ENCODE data around the gene GOLGA6C.
"Not testable (repeated sequence)": the region's sequence is repeated elsewhere in the genome, so short reads cannot be mapped to it uniquely, and the experiment has no call there.

The GOLGA6C gene

DNA sequence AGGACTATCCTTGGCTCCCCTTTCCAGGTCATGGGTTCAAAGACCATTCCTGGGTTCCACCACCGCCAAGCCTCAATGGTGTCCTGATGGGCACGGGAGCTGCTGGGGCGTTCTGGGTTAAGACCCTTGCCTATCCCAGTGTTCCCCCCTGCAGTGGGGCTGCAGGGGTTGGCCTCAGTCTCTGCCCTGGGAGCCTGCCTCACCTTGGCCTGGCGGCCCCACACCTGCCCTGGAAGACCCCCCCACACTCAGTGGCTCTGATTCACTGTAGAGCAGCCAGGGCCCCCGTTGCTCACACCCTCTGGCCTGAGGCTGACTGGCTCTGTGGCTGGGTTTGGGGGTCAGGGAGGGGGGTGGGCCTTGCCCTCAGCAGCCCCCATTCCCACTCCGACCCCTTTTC, 34.4 kb upstream of the GOLGA6C start:
- no peak overlapping the region for H3K27ac Mint-ChIP-seq

DNA sequence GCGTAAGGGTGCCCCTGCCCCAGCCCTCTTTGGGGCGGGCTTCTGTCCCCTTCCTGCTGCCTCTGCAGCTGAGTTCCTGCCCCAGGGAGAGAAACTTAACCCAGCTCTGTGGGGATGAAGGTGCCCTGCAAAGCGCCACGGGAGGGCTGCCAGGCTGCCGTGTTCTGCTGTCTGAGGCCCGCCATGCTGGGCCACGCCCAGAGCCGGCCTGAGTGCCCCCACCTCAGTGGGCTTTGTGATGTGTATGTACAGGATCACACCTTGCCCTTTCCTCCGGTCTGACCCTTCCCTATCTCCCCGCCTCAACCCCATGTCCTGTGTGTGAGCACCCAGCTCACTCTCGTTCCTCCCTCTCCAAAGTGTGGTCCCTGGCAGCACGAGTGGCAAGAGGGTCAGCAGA, 33.9 kb upstream of the GOLGA6C start:
- Mint-ChIP-seq H3K4me1 (ENCODE audit: low read depth) (no peaks in the 10 kb centered on the region), H3K9me3 (ENCODE audit: low read depth) (no peaks in the 10 kb centered on the region), H3K4me3 (no peak overlapping the region), H3K36me3 (no peaks in the 10 kb centered on the region), H3K27ac (no peak overlapping the region), H3K27me3 (no peaks in the 10 kb centered on the region)

More for the DNA sequence above, 34.4 kb upstream of the GOLGA6C start:
- no peak overlapping the region for H3K4me3 Mint-ChIP-seq
- H3K4me1 Mint-ChIP-seq (ENCODE audit: low read depth): no peaks in the 10 kb centered on the region
- no peaks in the 10 kb centered on the region for H3K9me3 Mint-ChIP-seq (ENCODE audit: low read depth)
- no peaks in the 10 kb centered on the region for H3K27me3 Mint-ChIP-seq
- no peaks in the 10 kb centered on the region for H3K36me3 Mint-ChIP-seq

DNA sequence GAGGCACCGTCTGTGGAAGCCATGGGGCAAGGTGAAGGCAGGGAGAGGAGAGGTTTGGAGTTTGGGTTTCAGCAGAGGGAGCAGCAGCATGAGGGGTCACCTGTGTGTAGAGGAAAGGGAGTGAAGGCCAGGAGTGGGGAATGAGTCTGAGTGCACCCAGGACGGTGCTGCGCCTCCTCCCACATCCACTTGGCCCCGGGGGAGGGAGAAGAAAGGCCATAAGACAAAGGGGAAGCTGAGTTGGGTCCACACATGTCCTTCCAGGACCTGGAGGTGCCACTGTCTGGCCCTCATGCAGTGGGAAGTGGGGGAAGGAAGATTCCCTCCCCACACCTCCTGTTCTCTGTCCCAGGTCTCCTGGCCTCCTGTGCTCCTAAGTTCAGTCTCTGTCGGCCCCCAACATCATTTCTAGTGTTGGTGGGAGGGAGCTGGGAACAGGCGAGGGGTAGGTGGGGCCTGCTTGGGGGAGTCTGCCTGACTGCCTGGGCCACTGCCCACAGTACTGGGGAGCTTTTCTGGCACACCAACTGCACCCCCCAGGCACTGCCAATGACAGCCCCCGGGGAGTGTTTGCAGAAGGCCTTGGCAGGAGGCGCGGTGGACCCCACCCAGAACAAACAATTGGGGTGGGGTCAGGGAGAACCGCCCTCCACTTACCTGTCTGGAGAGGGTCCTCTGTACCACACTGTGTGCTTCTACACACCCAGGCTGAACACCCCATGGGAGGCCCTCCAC, 32.9 kb upstream of the GOLGA6C start:
- H3K27ac Mint-ChIP-seq; H3K27me3 Mint-ChIP-seq; H3K4me1 Mint-ChIP-seq (ENCODE audit: low read depth); H3K36me3 Mint-ChIP-seq; H3K4me3 Mint-ChIP-seq; H3K9me3 Mint-ChIP-seq (ENCODE audit: low read depth): not testable (repeated sequence)

DNA sequence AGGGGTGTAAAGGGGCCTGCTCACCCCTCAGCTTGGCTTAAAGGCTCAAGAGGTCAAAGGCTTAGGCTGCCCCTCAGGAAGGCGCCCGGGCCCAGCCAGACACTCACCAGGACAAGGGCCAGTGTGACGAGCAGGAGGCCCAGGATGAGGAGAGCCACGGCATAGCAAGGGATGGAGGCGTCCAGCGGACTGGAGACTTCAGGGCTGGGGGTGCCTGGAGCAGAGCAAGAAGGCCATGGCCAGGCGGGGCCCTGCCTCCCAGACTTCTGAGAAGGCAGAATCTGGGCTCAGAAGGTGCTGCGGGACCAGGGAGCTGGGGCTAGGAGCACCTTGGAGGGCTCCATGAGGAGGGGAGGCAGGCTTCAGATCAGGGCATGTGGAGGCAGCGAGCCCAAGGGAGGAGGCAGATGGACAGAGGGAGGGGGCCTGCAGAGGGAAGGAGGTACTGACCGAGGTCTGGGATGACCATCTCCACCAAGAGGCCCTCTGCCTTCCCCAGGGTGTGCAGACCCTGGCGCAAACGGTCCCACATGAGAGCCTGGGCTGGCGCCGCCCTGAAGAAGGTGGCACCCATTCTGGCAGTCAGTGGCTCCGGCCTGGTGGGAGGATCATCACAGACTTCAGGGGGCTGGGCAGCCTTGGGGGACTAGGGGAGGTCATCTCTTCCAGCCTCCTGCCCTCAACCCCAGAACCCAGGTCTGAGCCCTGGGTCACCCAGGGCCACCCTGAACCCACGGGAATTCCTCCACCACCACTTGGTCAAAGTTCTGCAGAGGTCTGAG, 32.0 kb upstream of the GOLGA6C start:
- Mint-ChIP-seq H3K27me3 (no peaks in the 10 kb centered on the region), H3K9me3 (ENCODE audit: low read depth) (no peaks in the 10 kb centered on the region), H3K4me3 (no peak overlapping the region), H3K36me3 (no peaks in the 10 kb centered on the region), H3K4me1 (ENCODE audit: low read depth) (no peaks in the 10 kb centered on the region), H3K27ac (no peak overlapping the region)

DNA sequence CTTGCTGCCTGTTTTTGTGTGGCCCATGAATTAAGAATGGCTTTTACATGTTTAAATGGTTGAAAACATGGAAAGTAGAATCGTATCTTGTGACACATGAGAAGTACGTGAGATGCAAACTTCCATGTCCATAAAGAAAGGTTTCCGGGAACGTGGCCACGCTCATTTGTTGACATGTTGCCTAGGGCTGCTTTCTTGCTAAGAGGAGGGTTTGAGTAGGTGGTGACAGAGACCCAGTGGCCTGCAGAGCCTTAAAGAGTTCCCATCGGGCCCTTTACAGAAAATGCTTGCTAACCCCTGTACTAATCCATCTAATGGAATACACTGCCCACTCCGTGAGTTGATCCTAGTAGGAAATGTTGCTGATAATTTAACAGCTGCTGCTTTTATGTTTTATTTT, 31.0 kb upstream of the GOLGA6C start:
- not testable (repeated sequence) for H3K4me3 Mint-ChIP-seq; H3K27me3 Mint-ChIP-seq; H3K9me3 Mint-ChIP-seq (ENCODE audit: low read depth); H3K27ac Mint-ChIP-seq; H3K36me3 Mint-ChIP-seq; H3K4me1 Mint-ChIP-seq (ENCODE audit: low read depth)

DNA sequence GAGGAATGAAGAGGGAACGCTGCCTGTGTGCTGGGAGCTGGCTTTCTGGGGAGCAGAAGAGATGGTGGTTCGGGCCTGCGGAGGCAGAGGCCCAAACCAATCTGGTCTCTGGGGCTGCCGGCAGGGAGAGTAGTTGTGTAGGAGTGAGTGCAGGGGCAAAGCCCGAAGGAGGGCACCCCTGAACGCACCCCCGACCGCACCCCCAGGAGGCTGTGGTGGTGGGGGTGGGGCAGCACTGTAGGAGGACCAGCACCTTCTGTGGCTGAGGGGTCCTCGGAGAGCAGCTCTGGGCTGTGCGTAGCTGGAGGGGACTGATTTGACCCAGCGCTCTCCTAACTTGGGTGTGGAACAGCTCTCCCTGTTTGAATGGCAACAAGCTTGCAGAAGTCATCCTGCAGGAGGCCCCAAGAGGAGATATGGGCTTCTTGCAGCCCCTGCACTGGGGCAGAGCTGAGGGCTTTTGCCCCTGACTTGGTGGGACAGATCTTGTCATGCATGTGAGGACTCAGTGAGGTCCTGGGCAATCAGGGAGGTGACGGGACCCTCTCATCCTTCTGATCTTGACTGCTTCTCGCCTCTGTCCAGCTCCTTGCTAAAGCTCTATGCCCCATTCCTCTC, 30.4 kb upstream of the GOLGA6C start:
- no peak overlapping the region for H3K27ac Mint-ChIP-seq
- H3K27me3 Mint-ChIP-seq: peaks cover 7% of the 10 kb centered on the region
- H3K9me3 Mint-ChIP-seq (ENCODE audit: low read depth): no peaks in the 10 kb centered on the region
- H3K36me3 Mint-ChIP-seq: no peaks in the 10 kb centered on the region
- H3K4me3 Mint-ChIP-seq: no peak overlapping the region
- H3K4me1 Mint-ChIP-seq (ENCODE audit: low read depth): no peaks in the 10 kb centered on the region

DNA sequence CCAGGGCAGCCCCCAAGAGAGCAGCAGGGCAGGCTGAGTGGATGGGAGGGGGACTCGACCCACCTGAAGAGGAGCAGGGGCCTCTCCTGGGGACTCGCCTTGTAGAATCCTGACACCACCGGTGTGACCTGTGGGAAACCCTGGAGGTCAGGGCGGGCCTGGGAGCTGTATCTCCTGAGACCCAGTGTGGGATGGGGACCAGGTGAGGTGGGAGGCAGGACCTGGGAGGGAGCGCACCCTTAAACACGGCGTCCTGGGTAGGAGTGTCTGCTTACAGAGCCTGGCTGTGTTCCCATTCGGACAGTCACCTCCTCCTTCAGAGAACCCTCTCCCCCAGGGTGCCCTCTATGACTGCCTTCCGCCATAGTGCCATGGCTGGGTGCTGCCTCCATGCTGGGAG, 29.3 kb upstream of the GOLGA6C start:
- Mint-ChIP-seq H3K4me3 (no peak overlapping the region), H3K9me3 (ENCODE audit: low read depth) (no peaks in the 10 kb centered on the region), H3K27ac (no peak overlapping the region), H3K4me1 (ENCODE audit: low read depth) (no peaks in the 10 kb centered on the region), H3K36me3 (no peaks in the 10 kb centered on the region), H3K27me3 (peaks cover 7% of the 10 kb centered on the region)

DNA sequence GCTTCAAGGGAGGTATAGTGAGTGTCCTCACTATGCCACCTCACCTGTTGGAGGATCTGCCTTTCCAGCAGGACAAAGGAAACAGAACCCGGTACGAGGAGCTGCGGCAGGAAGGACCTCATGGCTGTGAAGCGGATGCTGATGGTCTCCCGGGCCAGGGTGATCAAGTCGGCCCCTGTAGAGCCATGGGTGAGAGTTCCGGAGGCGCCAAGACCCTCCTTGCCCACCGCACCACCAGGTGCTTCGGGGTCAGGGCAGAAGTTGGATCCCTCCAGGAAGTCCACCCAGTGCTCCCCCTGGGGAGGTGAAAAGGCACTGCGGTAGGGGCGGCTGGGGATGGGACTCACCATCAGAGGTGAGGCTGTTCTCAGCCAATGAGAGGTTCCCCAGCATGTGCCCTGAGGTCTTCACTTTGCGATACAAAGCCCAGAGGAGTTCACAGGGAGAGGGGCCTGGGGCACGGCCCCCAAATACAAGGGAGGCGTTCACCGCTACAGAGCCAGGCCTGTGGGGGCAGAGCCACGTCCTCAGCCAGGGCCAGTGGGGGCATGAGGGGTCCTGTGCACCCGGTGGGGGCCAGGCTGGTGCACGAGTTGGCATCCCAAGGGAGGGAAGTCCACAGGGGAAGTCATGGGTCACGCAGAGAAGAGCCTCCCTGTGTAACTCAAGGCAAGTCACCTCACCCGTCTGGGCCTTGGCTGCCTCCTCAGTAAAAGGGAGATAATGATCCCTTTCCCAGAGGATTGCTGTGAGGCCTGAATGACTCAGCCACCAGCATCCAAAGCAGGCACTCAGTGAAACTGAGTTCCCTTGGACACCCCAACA, 28.7 kb upstream of the GOLGA6C start:
- H3K4me3 Mint-ChIP-seq: no peak overlapping the region
- H3K27ac Mint-ChIP-seq: no peak overlapping the region
- no peaks in the 10 kb centered on the region for H3K9me3 Mint-ChIP-seq (ENCODE audit: low read depth)
- no peaks in the 10 kb centered on the region for H3K36me3 Mint-ChIP-seq
- peaks cover 7% of the 10 kb centered on the region for H3K27me3 Mint-ChIP-seq
- H3K4me1 Mint-ChIP-seq (ENCODE audit: low read depth): no peaks in the 10 kb centered on the region

DNA sequence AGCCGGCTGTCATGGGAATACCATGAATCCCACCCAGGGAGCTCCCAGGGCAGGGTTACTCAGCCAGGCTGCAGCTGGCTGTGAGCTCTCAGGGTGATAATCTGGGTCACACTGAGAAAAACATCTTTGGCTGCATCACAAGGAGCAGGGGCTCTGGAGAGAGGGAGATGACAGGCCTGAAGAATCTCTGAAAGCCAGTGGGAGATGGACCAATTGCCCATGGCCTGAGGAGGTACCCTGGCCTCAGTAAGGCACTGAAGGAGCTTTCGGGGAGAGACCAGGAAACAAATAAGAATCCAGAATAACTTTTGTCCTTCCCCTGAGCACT, 28.2 kb upstream of the GOLGA6C start:
- H3K4me1 Mint-ChIP-seq (ENCODE audit: low read depth): no peaks in the 10 kb centered on the region
- H3K9me3 Mint-ChIP-seq (ENCODE audit: low read depth): no peaks in the 10 kb centered on the region
- no peak overlapping the region for H3K27ac Mint-ChIP-seq
- no peak overlapping the region for H3K4me3 Mint-ChIP-seq
- no peaks in the 10 kb centered on the region for H3K36me3 Mint-ChIP-seq
- H3K27me3 Mint-ChIP-seq: peaks cover 9% of the 10 kb centered on the region

DNA sequence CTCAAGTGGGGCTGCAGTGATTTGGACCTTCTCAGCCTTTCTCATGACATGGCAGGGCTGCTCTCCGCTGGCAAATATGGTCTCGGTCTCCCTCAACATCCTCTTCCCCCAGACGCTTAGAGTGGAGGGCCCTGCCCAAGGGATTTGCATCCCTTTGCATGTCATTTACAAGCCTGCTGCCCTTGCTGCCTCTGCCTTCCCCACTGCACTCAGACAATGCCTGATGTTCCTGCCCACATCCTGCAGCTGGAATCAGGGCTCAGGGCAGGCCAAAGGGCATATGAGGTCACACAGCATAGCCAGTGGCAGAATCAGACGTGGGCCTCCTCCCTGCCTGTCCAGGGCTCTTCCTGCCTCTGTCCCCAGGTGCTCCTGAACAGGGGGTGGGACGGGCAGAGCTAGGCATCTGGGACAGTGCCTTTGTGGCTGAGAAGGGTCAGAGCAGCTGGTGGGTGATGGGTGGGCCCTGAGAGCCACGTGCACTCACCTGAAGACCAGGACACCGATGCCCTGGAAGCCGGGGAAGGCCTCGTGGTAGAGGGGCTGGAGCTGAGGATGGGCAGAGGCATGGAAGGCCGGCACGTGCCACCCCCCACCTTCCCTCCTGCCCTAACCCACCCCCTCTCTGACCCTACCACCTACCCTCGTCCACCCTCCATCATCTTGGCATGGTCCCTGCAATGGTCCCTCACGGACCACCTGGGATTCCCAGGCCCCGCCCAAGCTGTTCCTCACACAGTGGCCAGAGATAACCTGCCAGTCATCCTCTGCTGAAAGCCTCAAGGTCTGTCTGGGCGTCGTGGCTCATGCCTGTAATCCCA, 27.4 kb upstream of the GOLGA6C start:
- Mint-ChIP-seq H3K36me3 (no peaks in the 10 kb centered on the region), H3K27me3 (peaks cover 11% of the 10 kb centered on the region), H3K4me1 (ENCODE audit: low read depth) (no peaks in the 10 kb centered on the region), H3K9me3 (ENCODE audit: low read depth) (no peaks in the 10 kb centered on the region), H3K27ac (no peak overlapping the region), H3K4me3 (no peak overlapping the region)

DNA sequence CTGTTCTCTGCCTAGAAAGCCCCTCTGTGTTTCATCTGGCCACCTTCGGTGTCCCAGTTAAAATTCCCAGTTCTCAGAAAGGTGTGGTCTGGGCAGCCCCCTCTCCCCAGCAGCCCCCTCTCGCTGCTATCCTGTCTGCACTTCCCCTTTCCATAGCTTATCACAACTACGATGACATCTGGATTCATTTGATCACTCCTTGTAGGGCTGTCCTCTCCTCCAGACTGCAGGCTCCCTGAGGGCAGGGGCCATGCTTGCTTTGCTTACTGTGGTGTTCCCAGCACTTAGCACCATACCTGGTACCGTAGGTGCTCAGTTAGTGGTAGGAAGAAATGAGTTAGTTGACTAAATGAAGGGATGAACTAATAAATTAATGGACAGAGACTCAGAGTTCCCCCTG, 26.3 kb upstream of the GOLGA6C start:
- peaks cover 11% of the 10 kb centered on the region for H3K27me3 Mint-ChIP-seq
- H3K9me3 Mint-ChIP-seq (ENCODE audit: low read depth): no peaks in the 10 kb centered on the region
- H3K36me3 Mint-ChIP-seq: no peaks in the 10 kb centered on the region
- H3K4me1 Mint-ChIP-seq (ENCODE audit: low read depth): no peaks in the 10 kb centered on the region
- H3K27ac Mint-ChIP-seq: no peak overlapping the region
- H3K4me3 Mint-ChIP-seq: no peak overlapping the region

DNA sequence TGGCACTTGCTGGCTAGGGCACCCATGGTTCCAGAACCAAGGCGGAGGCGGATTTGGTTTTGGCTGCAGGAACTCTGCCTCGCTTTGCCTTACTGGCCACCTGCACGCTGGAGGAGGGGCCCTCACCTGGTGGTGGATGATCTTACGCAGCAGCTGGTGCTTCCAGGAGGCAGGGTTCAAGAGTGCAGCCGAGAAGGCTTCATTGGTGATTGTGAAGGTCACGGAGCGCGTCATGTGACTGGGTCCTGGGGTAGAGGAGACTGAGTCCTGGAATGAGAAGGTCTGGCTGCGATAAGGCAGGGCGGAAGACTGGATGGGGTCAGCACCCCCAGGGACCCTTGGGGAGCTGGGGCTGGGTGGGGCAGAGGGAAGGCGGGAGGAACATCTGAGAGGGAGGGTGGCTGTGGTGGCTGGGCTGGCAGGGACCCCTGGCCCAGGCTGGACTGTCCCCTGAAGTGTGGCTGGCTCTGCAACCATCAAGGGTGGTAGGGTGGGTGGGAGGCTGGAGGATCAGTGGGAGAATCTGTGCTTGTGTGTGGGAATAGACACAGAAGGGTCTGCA, 25.8 kb upstream of the GOLGA6C start:
- Mint-ChIP-seq H3K27me3 (peaks cover 11% of the 10 kb centered on the region), H3K4me1 (ENCODE audit: low read depth) (no peaks in the 10 kb centered on the region), H3K4me3 (no peak overlapping the region), H3K9me3 (ENCODE audit: low read depth) (no peaks in the 10 kb centered on the region), H3K36me3 (no peaks in the 10 kb centered on the region), H3K27ac (no peak overlapping the region)

DNA sequence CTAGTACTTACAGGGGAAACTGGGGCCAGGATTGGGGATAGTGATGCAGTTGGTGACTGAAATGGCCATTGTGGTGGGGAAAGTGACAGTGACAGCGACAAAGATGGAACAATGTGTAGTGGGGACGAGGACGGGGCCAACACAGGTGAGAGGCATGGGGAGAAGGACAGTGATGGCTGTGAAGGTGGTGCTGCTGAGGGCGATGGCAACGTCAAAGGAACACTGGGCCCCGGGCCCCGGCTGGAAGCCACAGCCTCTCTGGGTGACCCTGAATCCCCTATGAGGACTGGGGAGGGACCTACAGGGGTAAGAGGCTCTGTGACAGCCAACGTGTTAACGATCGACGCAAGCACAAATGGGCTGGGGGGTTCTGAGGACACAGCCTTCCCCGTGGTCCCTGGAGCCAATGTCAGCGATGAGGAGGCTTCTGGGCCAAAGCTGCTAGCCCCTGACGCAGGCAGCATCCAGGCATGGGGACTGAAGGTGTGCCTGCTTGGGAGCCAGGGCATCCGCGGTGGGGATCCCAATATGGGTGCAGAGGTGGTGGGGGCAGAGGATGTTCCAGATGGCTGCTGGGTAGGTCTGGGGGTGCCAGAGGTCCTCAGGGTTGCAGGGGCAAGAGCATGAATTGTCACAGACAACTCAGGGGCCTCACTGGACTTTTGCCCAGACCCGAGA, 25.2 kb upstream of the GOLGA6C start:
- H3K27ac Mint-ChIP-seq: no peak overlapping the region
- no peaks in the 10 kb centered on the region for H3K36me3 Mint-ChIP-seq
- H3K4me1 Mint-ChIP-seq (ENCODE audit: low read depth): no peaks in the 10 kb centered on the region
- peaks cover 11% of the 10 kb centered on the region for H3K27me3 Mint-ChIP-seq
- H3K4me3 Mint-ChIP-seq: no peak overlapping the region
- H3K9me3 Mint-ChIP-seq (ENCODE audit: low read depth): no peaks in the 10 kb centered on the region
